GM10266 (cell line): ENCODE results near the gene PRX.
A peak's percentile ranks its signal among the peaks of the same experiment; 100 is the strongest.

Experiments used
- DNase-seq: peaks from one replicate; pipeline ENCODE4 v3.0.0; 2012; ENCODE audit errors: extremely low spot score
- CTCF ChIP-seq: IDR thresholded peaks from 2 replicates; pipeline ENCODE4 v1.5.1; 2012; ENCODE audit warnings: mild to moderate bottlenecking, low read depth; ENCODE audit not compliant: control insufficient read depth, insufficient read depth; ENCODE audit errors: missing control alignments

The PRX gene

DNA sequence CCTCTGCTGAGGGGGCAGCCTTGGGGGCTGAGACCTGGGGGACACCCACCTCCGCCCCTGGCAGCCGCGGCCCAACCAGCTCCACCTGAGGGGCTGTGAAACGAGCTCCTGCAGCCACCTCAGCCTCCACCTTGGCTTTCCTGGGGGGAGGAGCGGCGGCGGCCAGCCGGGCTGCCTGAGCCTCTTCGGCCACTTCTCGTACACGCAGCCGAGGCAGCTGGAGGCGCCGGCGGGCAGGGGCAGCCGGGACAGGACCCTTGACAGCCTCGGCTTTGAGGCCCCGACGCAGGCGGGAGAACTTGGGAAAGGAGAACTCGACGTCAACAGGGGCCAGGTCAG is 15.6 kb downstream of the PRX start:
- TF ChIP-seq CTCF = no peak

DNA sequence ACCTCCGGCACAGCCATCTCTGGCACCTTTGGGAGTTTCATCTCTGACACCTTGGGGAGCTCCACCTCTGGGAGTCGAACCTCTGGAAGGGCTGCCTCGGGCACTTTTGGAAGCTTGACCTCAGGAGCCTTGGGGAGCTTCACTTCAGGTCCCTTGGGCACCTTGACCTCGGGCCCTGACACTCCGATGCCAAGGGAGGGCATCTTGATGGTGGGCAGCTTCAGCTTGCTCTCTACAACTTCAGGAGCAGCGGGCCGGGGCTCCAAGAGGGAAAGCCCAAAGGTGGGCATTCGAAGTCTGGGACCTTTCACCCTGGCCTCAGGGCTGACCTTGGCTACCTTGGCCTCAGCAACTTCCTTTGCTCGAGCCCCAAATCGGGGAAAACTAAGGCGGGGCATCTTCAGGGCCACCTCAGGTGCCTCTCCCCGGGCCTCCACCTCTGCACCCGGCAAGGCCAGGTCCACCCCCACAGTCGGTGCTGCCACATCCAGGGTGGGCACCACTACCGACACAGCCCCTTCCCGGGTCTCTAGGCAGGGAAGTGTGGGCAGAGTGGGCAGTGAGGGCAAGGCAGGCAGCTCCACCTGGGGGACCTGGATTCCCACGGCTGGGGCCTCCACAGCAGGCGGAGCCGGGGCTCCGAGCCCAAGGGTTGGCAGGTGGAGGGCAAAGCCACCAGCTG is 16.2 kb downstream of the PRX start:
- no peak for DNase-seq
- no peak for TF ChIP-seq CTCF

More for the DNA sequence above, 15.6 kb downstream of the PRX start:
- DNase-seq = no peak

DNA sequence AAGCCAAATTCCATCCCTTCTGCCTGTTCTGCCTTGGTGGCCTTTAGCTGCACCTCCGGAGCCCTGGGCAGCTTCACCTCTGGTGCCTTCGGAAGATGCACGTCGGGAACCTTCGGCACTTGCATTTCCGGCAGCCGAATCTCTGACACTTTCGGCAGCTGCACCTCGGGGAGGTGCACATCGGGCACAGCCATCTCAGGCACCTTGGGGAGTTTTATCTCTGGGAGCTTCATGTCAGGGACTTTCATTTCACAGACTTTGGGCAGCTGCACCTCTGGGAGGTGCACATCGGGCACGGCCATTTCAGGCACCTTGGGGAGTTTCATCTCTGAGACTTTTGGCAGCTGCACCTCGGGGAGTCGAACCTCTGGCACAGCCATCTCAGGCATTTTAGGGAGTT is 17.2 kb downstream of the PRX start:
- DNase-seq = no peak
- no peak for TF ChIP-seq CTCF

- TF ChIP-seq CTCF = no peak
- no peak for DNase-seq
Measured at GRCh38 chr19:40394816-40395210, 18.4 kb downstream of the PRX start.

DNA sequence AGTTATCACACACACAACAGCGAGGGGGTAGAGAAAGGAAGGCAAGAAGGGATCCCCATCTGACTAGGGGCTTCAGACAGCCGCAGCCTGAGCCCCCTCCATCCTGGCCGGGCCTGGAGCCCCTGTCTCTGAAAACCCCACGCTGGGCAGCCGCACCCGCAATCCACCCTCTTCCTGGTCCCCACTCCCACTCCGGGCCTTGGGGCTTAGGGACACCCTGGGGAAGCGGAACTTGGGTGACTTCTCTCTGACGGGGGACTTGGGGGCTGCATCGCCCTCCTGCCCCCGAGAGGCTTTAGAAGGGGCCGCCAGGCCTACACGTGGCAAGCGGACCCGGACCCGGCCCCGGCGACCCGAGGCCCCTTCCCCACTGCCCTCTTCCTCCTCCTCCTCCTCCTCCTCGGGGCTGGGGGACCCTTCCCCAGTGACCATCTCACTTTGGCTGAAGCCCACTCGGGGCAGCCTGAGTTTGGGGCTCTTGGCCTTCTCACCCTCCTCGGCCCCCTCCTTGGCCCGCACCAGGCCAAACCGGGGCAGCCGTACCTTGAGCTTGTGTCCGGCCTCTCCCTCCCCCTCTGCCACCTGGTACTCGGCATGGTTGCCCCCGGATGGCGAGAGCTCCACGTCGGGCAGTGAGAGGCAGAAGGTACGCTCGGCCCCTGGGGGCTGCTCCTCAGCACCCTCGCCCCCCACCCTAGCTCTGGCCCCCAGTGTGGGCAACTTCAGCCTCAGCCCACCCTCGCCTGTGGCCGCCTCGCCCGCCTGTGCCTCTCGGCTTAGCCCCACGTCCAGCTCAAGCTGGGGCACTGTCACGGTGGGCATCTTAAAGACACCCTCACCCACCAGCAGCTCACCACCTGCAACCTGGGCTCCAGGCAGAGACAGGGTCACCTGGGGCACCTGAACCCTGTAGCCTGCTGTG is 19.0 kb downstream of the PRX start:
- no peak for TF ChIP-seq CTCF
- no peak for DNase-seq

DNA sequence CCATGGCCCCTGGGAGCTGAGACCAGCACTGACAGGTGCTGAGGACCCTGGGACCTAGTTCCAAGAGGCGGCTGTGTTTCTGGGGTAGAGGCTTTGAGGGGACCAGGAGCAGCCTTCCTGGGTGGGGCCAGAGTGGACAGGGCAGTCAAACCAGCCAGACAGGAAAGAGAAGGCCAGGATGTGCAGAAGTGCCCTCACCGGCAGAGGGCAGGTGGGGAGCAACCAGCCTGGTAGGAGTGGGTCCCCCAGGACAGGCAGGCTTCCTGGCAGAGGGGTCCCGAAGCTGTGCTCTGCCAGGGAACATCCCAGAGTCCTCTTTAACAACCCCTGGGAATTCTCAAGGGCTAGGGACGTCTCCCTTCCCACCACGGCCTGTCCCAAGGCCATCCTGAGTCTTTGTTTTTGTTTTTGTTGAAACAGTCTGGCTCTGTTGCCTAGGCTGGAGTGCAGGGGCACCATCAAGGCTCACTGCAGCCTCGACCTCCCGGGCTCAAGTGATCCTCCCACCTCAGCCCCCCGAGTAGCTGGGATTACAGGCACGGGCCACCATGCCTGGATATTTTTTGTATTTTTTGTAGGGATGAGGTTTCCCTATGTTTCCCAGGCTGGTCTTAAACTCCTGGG is 20.2 kb downstream of the PRX start:
- TF ChIP-seq CTCF = peak; percentile 51
- no peak for DNase-seq
